ENCODE results near the gene SV2B.

Gene SV2B

DNA sequence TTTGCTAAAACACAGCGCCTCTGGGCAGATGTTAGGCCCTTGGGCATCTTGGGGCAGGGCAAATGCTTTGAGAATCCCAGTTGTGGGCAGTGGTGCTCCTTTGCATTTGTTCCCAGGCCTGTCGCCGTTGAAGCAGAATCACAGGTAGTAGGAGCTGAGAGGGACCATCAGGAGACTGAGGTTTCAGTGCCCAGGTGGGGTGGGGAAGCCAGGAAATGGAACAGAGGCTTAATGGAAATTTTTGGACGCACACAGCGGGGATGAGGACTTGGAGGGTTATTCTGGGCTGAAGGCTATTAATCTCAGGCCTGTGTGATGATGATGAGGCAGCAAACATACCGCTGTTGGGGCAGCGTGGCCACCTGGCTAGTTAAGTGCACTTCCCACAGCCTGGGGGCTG, 99.5 kb downstream of the SV2B start:
- DNase-seq: no peak

DNA sequence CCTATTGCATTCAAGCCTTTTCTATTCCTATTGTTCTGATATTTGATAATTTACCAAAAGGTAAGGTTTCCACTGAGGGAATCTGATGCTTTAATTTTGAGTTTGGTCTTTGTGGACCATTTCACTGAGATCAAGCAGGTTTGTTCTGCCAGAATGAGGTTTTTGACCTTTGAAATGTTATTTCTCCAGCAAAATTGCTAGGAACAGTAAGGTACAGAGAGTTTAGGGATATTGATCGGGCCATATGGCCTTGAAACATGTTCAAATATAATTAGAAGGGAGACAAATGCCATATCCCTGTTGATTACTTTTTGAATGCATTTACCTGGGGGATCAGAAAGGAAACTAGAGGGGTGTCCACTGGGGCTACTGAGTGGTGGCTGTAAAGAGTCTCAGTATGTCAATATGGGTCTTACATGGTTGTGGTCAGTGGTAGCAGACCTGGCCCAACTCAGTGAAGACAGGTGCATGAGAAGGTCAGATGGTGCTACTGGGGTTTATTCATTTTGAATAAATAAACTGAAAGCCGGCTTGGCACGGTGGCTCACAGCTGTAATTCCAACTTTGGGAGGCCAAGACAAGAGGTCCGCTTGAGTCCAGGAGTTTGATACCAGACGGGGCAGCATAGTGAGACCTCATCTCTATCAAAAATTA, 100.2 kb downstream of the SV2B start:
- no peak for DNase-seq

DNA sequence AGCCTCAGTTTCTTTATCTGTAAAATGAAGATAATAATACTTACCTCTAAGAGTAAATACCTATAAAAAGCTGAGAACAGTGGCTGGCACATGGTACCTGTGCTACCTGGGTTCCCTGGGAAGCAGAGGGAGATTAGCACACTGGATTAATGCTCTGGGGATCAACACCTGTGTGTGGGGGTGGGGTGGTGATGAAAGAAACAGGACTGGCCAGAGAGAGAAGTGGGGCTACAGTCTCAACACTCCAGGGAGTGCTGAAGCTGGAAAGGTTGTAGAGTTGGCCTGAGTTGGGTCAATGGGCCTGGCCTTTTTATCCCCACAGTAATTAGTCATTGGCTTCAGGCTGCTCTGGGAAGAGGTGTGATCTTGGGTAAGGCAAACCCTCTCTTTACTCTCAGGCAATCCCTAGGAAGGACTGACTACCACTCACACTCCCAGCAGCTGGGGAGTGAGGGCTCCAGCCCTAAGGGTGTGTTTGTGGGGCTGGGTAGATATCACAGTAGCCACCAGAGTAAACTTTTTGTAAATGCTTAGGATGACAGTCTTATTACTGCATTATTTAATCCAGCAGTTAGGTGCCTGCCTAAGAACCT, 102.5 kb downstream of the SV2B start:
- no peak for DNase-seq

DNA sequence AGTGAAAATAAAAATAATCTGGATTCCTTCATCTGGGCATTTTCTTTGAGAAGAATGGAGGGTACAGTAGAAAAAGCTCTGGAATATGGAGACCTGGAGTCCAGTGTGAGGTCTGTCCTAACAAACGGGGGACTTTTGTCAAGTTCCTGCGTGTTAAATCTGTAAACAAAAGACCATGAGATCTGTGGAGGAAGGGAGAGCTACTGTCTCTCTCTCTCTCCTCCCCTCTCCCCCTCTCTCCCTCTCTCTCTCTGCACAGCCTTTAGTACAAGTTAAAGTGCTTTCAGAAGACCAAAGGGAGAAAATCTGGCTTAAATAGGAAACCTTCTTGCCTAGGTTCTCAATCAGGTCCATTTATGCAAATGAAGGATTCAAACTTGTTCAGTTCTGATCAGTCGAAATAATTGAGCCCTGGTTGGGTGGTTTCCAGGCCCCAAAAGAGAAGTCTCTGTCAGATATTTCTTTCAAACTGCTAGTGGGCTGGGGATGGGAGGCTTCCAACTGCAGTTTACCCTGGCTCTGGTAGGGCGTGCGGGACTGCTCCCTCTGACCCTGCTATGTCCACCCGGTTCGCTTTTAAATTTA, 103.7 kb downstream of the SV2B start:
- no peak for DNase-seq

DNA sequence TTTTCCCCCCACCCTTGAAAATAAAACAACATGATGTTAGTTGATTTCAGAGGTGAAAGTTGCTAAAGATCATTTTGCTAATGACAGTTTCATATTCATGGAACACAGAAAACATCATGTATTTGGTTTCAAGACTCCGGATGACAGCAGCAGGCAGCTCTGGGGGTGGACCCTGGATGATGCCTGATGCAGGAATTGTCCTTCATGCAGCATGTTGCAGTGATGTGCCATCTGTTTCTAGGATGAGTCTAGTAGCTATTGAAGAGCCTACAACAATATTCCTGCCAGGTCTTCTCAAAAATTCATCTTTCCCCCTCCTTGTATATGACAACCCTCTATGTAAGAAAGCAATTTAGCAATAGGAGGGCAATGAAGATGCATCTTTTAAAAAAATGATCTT, 108.3 kb downstream of the SV2B start:
- DNase-seq: no peak

DNA sequence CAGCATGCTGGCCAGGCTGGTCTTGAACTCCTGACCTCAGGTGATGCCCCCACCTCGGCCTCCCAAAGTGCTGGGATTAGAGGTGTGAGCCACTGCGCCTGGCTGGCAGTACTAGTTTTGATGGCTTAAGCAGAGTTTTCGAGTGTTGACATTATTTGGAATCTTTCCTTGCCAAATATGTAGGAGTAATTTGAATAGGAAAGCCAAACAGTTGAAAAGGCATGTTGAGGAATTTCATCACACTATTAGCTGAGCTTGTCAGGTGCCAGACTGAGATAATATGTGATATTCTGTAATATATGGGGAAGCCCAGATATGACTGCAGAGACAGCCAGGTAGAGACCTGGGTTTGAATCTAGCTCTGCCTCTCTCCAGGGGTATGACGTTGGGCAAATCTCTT, 109.3 kb downstream of the SV2B start:
- no peak for DNase-seq

DNA sequence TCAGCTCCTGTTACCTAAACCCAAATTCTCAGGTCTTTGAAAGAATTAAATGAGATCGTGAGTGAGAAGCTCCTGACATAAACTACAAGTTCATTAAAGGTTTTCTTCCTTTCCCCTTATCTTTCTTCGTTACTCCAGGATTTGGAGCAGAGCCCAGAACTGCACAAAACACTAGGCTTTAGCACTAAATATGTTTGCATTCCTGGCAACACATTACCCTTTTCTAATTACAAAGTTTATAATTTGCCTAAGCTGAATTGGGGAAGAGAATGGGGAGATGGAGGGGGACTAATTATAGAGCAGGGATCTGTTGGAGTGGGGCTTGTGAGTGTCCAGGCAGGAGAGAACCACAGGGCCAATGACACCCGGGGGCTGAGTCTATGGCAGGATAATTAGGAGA, 109.7 kb downstream of the SV2B start:
- no peak for DNase-seq

DNA sequence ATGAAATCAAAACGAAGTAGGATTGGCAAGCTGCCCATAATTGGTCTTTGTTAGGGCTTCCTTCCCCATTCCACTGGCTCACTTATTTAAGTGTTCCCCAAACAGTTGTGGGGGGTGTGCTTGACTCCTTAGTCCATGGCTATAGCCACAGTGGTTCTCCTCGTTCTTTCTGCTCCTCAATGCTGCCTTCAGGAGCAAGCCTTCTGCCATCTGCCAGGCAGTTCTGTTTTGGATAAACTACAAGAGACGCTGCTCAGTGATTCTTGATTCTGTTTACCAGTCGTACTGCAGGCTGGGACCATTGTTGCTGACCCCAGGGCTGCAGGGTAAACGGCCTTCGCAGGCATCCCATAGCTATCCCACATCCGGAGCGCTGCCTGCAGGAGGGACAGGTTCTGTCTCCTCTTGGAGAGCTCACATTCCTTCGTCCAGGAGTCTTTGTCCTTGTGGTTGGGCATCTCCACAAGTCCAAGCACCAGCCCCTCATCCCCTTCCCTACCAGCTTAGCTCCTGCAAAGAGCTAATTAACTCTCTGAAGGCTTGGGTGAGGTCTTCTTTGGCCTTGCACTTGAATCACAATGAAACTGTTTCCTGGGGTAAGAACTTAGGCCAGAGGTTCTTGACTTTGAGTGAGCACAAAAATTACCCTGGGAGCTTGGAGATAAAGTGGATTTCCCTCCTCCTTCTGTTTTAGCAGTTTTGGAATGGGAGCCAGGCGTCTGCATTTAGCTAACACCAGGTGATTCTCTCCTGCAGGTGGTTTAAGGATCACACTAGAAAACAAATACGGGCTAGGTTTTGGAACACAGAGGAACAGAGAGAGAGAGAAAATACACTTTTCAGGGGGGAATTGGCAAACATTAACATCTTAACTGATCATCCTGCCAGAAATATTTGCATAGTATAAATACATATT, 114.9 kb downstream of the SV2B start:
- no peak for DNase-seq

DNA sequence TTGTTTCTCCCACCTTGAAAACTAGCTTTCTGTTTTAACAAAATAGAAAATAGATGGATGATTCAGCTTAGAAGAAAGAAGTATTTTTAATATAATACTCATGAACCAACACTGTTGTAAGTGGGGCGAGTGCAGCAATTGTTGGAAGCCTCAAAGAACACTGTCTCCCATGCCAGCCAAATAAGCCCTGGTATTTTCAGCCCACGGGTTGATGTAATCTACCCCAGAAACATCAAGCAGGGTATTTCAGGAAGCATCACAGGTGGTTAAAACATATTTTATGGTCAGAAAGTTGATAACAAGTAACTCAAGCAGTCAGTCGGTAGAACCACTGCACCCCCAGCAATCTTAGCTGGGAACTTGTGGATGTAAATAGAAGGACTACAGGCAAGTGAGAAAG, 115.9 kb downstream of the SV2B start:
- DNase-seq: no peak

DNA sequence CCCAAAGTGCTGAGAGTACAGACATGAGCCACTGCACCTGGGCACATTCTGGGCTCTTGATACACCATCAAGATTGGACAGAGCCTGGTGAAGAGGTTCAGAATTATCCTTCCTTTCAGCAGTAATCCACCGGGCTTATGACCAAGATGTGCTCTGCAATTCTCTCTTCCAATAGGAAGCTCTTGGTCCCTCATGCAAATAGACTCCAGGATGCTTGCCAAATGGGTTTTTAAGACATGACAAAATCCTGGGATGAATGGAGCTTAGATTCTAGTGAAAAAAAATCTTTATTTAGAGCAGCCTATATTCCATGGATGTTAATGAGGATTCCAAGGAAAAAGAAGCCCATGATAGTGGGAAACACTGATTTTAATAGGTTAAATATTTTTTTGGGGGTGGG, 119.1 kb downstream of the SV2B start:
- DNase-seq: no peak

DNA sequence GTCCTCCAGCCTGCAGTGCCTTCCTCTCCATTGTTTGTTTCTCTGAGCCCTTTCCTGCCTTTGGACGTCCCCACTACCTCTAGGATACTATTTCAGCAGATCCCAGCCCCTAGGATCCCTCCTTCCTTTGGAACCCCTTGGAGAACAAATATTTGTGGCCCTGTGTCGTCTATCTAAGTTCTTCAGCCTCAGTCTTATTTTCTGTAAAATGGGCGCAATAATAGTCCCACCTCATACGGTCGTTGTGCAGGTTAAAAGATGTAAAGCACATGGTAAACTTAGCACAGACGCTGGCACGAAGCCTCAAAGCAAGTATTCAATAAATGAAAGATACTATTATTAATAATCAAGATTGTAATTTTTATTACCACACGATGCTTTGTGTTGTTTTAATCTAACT, 122.0 kb downstream of the SV2B start:
- no peak for DNase-seq

DNA sequence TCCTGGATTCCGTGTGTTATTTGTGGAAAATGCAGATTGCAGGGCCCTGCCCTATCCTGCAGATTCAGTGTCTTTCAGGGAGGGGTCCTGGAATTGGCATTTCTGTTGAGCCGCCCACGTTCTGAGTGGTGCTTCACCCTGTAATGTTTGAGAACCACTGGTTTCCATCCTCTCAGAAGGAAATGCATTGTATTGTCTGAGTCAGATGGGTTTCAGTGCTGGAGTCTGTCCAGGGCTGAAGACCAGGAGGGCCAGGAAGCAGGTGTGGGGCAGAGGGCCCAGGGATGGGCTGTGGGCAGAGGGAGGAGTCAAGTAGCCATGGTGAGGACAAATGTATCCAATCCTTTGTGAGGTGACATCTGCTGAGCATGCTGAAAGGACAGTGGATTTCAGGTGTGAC, 123.8 kb downstream of the SV2B start:
- DNase-seq: no peak

DNA sequence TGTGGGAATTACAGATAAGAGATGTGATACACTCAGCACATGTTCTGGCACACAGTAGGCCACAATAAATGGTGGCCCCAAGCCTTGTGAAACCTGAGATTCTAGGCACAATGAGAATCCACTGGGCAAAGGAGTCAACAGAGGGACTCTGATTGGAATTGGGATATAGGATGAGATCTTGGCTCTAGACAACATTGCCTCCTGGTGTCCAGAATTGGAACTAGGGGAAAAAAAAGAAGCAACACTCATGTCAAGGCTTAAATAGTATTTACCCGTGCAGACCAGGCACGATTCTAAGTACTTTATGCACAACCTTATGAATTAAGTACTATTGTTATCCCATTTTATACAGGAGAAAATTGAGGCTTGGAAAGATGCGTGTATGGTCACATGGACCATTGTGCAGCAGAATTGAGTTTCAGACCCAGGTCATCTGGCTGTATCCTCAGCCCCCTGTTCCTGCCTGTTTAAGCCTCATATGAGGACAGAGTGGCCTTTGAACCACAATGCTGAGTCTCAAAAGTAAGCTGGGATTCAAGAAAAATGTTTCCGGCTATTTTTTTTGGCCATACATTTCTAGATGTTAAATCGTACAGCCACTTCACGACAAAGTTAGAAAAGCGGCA, 124.8 kb downstream of the SV2B start:
- DNase-seq: no peak

DNA sequence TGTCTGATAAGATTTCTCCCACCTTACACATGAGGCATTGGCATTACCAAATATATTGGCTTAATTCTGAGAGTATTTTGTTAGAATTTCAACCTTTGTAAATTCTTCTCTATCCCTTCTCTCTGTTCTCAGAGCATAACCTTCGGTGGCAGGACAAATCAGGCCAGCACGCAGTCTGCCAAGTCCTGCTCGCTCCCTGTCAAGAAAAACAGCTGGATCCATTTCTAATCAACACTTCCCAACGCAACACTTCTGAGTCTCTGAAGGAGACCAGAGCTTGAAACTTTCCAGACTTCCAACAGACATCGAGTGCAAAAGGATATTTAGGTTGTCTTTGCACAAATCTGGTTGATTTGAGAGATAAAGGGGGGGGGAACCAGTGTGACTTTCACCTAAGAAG, 125.7 kb downstream of the SV2B start:
- DNase-seq: no peak

DNA sequence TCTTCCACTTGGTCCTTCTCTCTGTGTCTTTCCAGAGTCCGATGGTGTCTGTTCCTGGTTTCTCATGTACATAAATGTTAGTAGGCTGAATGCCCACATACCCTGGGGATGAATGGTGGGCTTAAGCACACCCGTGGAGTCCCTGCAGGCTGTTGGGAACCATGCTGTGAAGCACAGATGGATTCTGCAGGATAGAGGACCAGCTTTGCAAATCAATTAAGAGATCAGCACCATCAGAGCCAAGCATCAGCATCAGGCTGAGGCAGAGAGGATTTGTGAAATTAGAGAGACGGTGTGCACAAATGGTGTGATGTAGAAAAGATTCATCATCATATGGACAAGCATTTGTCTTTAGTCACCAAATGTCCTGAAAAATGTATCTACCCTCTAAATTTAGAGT, 127.1 kb downstream of the SV2B start:
- DNase-seq: no peak

DNA sequence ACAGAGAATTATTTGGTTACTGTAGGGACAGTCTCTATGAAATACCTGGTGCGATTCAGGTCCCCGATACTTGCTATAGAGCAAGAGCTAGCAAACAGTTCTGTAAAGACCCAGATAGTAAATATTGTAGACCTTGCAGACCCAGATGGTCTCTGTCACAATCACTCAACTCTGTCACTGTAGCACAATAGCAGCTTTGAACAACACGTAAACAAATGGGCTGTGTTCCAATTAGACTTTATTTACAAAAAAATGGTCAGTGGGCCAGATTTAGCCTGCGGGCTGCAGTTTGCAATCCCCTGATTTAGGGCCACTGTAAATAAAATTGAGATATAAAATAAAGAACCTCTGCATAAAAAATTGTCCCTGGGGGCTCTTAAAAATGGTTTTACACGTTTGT, 127.7 kb downstream of the SV2B start:
- DNase-seq: no peak

DNA sequence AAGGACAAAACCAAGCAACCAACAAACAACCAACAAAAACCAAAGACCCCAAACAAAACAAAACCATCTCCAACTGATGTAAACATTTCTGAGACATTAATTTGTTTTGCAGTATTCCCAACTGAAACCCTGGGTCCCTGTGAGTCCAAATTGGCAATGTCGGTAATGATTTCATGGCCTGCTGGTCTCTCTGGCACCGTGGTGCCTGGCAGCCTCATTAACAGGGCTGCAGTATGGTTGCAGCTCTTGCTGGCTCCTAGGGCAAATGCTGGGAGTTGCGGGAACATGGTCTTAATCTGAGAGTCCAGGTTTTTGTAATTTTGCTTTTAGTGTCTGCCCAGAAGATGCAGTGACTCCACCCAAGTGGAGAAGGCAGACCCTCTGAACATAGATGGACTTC, 128.3 kb downstream of the SV2B start:
- no peak for DNase-seq

DNA sequence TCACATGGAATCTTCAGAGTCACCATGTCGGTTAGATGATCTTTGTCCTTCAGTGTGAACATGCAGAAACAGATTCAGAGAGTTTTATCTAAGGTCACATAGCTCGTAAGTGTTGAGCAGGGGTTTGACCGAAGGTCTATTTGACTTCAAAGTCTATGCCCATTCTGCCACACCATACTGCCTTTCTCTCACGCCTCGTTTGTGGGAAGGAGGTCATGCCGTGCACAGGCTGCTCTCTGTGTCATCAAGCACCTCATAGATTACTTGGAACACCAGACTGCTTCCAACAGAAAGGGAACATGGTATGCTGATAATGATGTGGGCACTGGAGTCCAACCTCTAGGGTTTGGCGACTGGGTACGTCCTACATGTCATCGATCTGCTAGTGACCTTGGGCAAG, 128.8 kb downstream of the SV2B start:
- no peak for DNase-seq

DNA sequence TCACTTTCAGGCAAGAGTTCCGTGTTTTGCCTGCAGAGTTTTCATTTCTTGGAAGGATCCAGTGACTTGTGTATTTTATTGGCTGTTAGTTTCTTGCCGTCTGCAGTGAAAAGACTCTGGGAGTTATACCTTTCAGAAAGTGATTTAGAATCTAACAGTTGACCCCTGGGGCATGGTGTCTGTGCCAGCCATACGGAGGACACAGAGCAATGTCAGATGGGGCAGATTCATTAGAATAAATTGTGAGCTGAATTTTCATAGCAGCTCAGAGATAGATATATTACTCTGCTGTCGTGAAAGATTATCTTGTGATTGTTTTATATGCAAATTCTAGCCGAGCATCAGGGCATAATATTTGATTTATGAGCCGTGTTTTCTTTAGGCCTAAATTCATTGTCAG, 131.6 kb downstream of the SV2B start:
- DNase-seq: no peak

DNA sequence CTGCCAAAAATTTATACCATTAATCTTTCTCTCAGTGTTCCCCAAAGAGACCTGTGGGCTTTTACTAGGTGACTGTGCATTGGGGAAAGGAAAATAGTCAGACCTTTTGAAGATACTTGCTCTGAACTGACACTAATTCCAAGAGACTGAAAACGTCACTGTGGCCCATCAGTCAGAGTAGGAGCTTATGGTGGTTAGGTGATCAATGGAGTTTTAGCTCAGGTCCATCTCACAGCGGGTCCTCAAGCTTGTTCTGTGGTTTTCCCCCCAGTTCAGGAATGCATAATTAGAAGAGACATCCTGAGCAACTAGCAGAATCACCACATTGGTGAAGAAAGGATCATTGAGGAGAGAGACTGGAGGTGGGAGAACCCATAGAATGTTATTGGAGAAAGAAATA, 134.7 kb downstream of the SV2B start:
- DNase-seq: no peak

DNA sequence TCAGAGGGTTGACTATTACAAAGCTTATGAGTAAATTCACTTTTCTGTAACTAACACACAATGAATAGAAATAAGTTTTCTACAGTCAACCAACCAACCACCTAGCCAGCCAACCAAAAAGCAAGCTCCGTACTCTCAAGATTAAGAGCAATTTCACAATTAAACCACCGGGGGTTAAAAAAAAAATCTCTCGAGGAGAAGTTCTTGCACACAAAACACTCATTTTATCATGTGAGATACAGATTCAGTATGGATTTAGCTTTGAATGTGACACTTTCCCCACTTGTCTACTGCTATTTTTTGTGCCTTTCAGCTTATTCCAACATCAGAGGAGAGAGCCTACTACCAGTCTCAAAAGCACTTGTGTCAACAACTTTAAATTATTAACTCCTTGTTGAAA, 135.3 kb downstream of the SV2B start:
- no peak for DNase-seq

DNA sequence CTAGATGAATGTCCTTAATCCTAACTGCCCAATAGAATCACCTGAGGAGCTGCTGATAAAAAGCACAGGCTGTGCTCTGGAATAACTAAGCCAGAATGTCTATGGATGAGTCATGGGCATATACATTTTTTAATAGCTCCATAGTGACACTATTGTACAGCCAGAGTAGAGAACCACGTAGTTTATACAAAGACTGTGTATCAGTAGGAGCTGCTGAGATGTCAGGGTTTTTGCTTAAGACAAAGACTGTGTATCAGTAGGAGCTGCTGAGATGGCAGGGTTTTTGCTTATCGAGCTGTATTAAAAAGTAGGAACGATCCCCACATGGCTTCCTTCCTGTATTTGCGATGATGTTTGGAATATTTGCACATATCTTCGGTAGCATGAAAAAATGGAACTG, 137.4 kb downstream of the SV2B start:
- DNase-seq: no peak

DNA sequence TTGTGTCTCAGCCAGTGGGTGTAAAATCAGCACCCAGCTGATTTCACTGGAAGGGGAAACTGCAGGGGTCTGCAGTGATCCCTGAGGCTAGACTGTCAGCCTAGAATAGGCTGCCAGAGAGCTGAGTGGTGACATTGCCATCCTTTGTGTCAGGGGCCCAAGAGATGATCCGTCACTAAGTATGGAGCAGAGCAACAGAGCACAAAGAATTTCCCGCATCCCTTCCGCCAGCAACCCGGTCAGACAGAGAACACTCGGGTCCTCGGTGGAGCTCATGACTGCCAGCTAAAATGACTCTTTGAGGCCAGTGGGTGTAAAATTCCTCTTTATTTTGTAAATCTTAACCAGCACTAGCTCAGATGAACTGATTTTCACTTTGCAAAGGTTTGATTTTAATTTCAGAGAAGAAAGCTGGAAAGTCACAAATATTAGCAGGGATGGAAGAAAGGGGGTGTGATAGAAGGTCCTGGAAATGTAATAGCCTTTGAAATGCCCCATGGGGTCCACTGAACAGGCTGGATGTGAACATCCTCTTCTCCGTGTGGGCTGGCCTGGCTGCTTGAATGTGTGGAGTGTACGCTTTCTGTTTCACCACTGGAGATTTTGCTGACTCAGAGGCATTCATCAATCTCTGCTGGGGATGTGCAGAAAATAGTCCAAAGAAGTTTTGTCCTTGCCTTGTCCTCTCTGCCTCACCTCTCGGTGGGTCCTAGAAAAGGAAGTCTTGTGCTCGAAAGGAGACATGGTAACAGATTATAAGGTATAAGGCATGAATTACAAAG, 138.8 kb downstream of the SV2B start:
- no peak for DNase-seq

All from CD4-positive, alpha-beta T cell treated with Interleukin-1 beta for 1 hour (primary cell).